Spinal cord (tissue), 10 donors: ENCODE measurements around the gene TECTB. TPM values are rescaled to one million over a fixed set of nuclear protein-coding genes. Genes with fewer than 3 reads are reported as not detected.
"Not testable (repeated sequence)": the region's sequence is repeated elsewhere in the genome, so short reads cannot be mapped to it uniquely, and the experiment has no call there.

ENCODE experiments used
- DNase-seq, 6 donors: peaks; one replicate each; pipeline versions ENCODE4 v3.0.0 to v3.0.0-alpha.2; 2013 to 2015; ENCODE audit warnings: low spot score in 6 of 6, low read depth in 4 of 6
- H3K27ac ChIP-seq: one replicate; pipeline ENCODE4 v1.5.1; 2013; ENCODE audit warnings: low read depth, low read length, control low read depth
- H3K27me3 ChIP-seq: one replicate; pipeline ENCODE4 v1.6.1; 2013; ENCODE audit warnings: low read length; ENCODE audit not compliant: control insufficient read depth, insufficient read depth
- H3K36me3 ChIP-seq: one replicate; pipeline ENCODE4 v1.6.1; 2013; ENCODE audit warnings: low read length; ENCODE audit not compliant: control insufficient read depth, insufficient read depth
- H3K4me1 ChIP-seq: one replicate; pipeline ENCODE4 v1.6.1; 2013; ENCODE audit warnings: low read length; ENCODE audit not compliant: control insufficient read depth, insufficient read depth
- H3K4me3 ChIP-seq: one replicate; pipeline ENCODE4 v1.5.1; 2013; ENCODE audit warnings: low read depth, low read length, control low read depth
- H3K9me3 ChIP-seq: one replicate; pipeline ENCODE4 v1.6.1; 2013; ENCODE audit warnings: low read length; ENCODE audit not compliant: control insufficient read depth, insufficient read depth
- WGBS: methylation state at CpG from one replicate; pipeline ENCODE4 v1.1.5; 2013; ENCODE audit warnings: missing lambda C conversion rate; ENCODE audit not compliant: insufficient coverage; 5-methylcytosine and 5-hydroxymethylcytosine counted together
- polyA plus RNA-seq, 2 donors: library from polyadenylated mRNA; unstranded; fragments of 120-200 nt; gene quantifications; one replicate each; pipeline ENCODE4 v1.2.1, GENCODE V29; 2013; ENCODE audit not compliant: insufficient read length in 2 of 2
- total RNA-seq, 2 donors: library from RNA; depleted of rRNA in 1 of 2; stranded (reverse); fragments of 120-200 nt in 1 of 2; fragments of >200 nt in 1 of 2; gene quantifications; one replicate each; pipeline versions ENCODE4 v1.2.3 to v1.2.4, GENCODE V29; 2013 to 2014
- donor health status: healthy.

Gene TECTB
- total and polyA plus RNA-seq, 4 donors, result 0.30 to 2.8 (median 1.0) TPM

GRCh38 chr10:112247791-112248190 lies 35.4 kb upstream of the TECTB start:
- DNase-seq, result no peak
- H3K9me3 ChIP-seq, result peaks cover 3% of the 10 kb centered on the region
- H3K27me3 ChIP-seq, result no peaks in the 10 kb centered on the region
- H3K36me3 ChIP-seq, result no peaks in the 10 kb centered on the region
- H3K4me3 ChIP-seq, result no peak overlapping the region
- 67% methylated on average over 1 of the region's 2 CpGs for WGBS
- H3K4me1 ChIP-seq, result no peaks in the 10 kb centered on the region
- no peak overlapping the region for H3K27ac ChIP-seq

DNA sequence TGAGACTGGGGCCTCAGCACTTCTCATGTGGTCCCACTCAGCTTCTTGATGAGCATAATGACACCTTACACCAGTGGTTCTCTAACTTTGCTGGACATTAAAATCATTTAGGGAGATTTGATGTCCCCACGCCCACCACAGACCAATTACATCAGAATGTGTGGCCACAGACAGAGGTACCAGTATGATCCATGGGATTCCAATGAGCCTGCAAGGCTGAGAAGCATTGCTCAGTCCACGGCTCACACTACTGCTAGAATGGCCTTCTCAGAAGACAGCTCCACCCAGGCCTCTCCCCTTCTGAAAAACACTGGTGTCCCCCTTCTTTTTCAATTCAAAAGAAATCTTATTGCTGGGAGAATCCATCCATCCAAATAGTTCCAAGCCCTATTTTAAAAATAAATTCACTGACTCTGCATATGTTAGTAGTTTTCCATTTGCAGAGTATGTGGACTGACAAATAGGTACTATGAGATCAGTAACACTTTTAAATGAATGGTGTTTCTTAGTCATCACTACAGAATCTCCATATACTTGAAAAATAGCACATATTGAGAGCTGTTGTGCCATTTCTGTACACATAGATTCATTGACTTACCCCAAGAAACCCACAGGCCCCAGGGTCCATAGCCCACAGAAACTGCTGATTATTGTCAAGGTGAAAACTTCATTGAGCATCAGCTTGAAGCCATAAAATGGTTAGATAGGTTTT lies 34.5 kb upstream of the TECTB start:
- no peak overlapping the region for H3K27ac ChIP-seq
- no peaks in the 10 kb centered on the region for H3K4me1 ChIP-seq
- no peaks in the 10 kb centered on the region for H3K36me3 ChIP-seq
- H3K9me3 ChIP-seq, result peaks cover 3% of the 10 kb centered on the region
- no peak for DNase-seq
- WGBS, result 74% methylated on average over 2 of the region's 2 CpGs
- no peaks in the 10 kb centered on the region for H3K27me3 ChIP-seq
- no peak overlapping the region for H3K4me3 ChIP-seq

DNA sequence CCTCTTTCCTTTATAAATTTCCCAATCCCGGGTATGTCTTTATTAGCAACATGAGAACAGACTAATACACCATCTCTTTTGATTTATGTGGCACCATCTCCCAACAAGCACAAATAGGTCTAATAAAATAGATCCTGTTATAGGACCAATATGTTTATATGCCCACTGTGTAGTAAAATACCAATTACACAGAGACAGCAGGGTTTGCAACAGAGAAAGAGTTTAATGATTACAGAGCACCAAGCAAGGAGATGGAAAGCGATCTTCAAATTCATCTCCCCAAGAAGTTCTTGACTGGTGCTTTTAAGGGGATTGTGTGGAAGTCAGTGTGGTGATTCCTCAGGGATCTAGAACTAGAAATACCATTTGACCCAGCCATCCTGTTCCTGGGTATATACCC lies 33.5 kb upstream of the TECTB start:
- 100% methylated on average over 1 of the region's 2 CpGs for WGBS
- no peaks in the 10 kb centered on the region for H3K27me3 ChIP-seq
- no peak overlapping the region for H3K27ac ChIP-seq
- H3K36me3 ChIP-seq, result no peaks in the 10 kb centered on the region
- no peak overlapping the region for H3K4me3 ChIP-seq
- H3K4me1 ChIP-seq, result no peaks in the 10 kb centered on the region
- DNase-seq, result no peak
- peaks cover 3% of the 10 kb centered on the region for H3K9me3 ChIP-seq

DNA sequence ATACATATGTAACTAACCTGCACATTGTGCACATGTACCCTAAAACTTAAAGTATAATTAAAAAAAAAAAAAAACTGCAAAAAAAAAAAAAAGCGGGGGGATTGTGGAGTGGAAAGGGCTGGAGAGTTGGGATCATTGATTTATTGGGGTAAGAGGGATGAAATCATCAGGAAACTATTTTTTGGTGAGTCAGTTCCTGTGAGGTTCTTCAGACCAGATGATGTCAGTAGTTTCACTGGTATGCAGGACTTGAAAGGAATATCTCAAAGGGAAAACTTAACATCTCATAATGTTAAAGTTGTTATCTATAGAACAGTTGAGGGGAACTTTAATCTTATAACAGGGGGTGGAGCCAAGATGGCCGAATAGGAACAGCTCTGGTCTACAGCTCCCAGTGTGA lies 32.6 kb upstream of the TECTB start:
- H3K27me3 ChIP-seq, result no peaks in the 10 kb centered on the region
- no peak overlapping the region for H3K27ac ChIP-seq
- no CpG with 5 or more reads among the region's 2 CpGs for WGBS
- no peaks in the 10 kb centered on the region for H3K4me1 ChIP-seq
- H3K9me3 ChIP-seq, result peaks cover 3% of the 10 kb centered on the region
- DNase-seq, result no peak
- no peaks in the 10 kb centered on the region for H3K36me3 ChIP-seq
- H3K4me3 ChIP-seq, result no peak overlapping the region

GRCh38 chr10:112251238-112251637 lies 32.0 kb upstream of the TECTB start:
- not testable (repeated sequence) for H3K9me3 ChIP-seq, H3K4me3 ChIP-seq, DNase-seq, H3K27ac ChIP-seq, H3K4me1 ChIP-seq, H3K27me3 ChIP-seq, H3K36me3 ChIP-seq
- WGBS, result 33% methylated on average over 2 of the region's 9 CpGs

GRCh38 chr10:112258407-112258806 lies 24.8 kb upstream of the TECTB start:
- no CpG with 5 or more reads among the region's 1 CpG for WGBS
- no peak overlapping the region for H3K27ac ChIP-seq
- no peaks in the 10 kb centered on the region for H3K4me1 ChIP-seq
- no peak overlapping the region for H3K4me3 ChIP-seq
- no peaks in the 10 kb centered on the region for H3K27me3 ChIP-seq
- no peaks in the 10 kb centered on the region for H3K36me3 ChIP-seq
- H3K9me3 ChIP-seq, result no peaks in the 10 kb centered on the region
- DNase-seq, result no peak

GRCh38 chr10:112259688-112260087 lies 23.5 kb upstream of the TECTB start:
- H3K27me3 ChIP-seq, result no peaks in the 10 kb centered on the region
- no peaks in the 10 kb centered on the region for H3K36me3 ChIP-seq
- H3K4me3 ChIP-seq, result no peak overlapping the region
- H3K27ac ChIP-seq, result no peak overlapping the region
- no peaks in the 10 kb centered on the region for H3K4me1 ChIP-seq
- no peak for DNase-seq
- H3K9me3 ChIP-seq, result no peaks in the 10 kb centered on the region

GRCh38 chr10:112260831-112261230 lies 22.4 kb upstream of the TECTB start:
- no peak overlapping the region for H3K4me3 ChIP-seq
- H3K36me3 ChIP-seq, result no peaks in the 10 kb centered on the region
- no peaks in the 10 kb centered on the region for H3K27me3 ChIP-seq
- no peaks in the 10 kb centered on the region for H3K4me1 ChIP-seq
- 90% methylated on average over 2 of the region's 5 CpGs for WGBS
- DNase-seq, result no peak
- no peaks in the 10 kb centered on the region for H3K9me3 ChIP-seq
- no peak overlapping the region for H3K27ac ChIP-seq

DNA sequence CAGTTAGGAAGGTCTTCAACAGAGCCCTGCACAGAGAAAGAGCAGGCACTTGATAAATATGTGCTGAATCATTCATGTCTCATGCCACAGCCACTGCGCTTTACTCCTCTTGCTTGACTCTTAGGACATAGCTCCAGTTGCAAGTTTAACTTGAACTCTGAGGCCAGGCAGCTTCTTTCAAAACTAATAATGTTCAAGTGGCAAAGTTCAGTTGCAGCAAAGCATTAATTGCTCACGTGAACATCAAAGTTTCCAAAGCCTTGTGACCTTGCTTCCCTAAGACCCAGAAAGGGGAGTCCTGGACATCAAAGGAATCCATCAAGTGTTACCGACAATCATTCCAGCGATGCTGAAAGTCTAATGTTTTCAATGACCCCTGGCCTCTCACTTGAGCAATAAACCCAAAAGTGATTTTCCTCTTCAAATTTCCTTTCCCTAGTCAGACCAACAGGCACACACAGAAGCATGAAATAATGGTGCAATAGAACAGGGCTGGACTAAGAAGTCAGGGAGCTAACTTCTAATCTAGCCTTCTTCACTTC lies 21.8 kb upstream of the TECTB start:
- DNase-seq, result no peak
- H3K36me3 ChIP-seq, result no peaks in the 10 kb centered on the region
- H3K27me3 ChIP-seq, result no peaks in the 10 kb centered on the region
- no peaks in the 10 kb centered on the region for H3K9me3 ChIP-seq
- no peaks in the 10 kb centered on the region for H3K4me1 ChIP-seq
- 47% methylated on average over 4 of the region's 4 CpGs for WGBS
- no peak overlapping the region for H3K27ac ChIP-seq
- no peak overlapping the region for H3K4me3 ChIP-seq

- WGBS, result no CpG with 5 or more reads among the region's 6 CpGs
Measured at GRCh38 chr10:112262546-112262945, 20.7 kb upstream of the TECTB start.

More at GRCh38 chr10:112262546-112262945, 20.7 kb upstream of the TECTB start:
- Histone ChIP-seq H3K36me3 (no peaks in the 10 kb centered on the region), H3K4me3 (no peak overlapping the region), H3K27me3 (no peaks in the 10 kb centered on the region), H3K27ac (no peak overlapping the region), H3K4me1 (no peaks in the 10 kb centered on the region), H3K9me3 (no peaks in the 10 kb centered on the region)
- no peak for DNase-seq
